ENCODE measurements around the gene GNL1. TPM values are rescaled to one million over a fixed set of nuclear protein-coding genes. Genes with fewer than 3 reads are reported as not detected.
"Not testable (repeated sequence)": the region's sequence is repeated elsewhere in the genome, so short reads cannot be mapped to it uniquely, and the experiment has no call there.

GNL1 gene
- total and polyA plus RNA-seq, 2 experiments from 2014 or later, result 31.4 to 42.5 TPM

DNA sequence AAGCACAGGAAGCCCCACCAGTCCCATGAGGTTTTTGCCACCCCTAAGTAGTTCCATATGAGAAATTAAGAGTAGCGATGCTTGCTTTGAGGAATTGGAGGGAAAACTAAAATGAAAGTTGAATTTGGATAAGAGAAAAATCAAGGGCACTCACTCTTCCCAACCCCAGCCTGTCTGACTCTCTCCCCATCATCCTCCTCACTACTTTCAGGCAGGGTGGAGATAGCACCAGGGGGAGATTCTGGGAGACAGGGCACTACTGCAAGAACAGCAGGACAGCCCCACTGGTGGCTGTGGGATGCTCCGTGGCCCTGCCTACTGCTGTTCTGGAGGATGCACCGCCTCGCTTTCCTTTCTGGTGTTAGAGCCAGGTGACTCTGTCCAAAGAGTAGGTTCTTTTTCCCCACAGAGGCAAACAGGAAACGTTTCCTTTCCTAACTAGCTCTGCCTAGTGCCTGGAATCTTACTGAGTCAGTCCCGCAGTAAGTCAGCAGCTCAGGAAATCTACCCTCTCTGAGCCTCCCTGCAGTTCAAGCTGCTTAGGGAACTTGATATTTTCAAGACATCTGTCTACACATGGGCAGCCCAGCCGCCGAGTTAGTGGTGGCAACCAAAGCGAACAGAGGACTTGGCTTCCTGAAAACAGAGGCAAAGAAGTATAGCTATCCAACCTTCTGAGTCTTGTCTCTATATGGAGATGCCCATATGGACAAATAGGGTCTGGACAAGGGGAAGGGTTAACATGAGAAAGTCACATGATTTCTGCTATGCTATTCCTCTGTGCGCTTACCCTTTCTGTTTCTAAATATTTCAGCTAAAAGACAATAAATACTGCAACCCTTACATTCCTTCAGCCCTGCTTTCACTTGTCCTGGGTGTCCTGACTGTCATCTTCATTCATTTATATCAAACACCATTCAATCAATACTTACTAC lies 55.6 kb downstream of the GNL1 start:
- Histone ChIP-seq H4K20me1 (replicated peaks; ENCODE audit: insufficient read depth) (no peaks in the 10 kb centered on the region), H3K4me3 (no peak overlapping the region), H3F3A (replicated peaks; ENCODE audit: low read depth) (no peaks in the 10 kb centered on the region), H3K9me2 (ENCODE audit: insufficient read depth) (no peaks in the 10 kb centered on the region), H3K36me3 (ENCODE audit: insufficient read depth) (no peaks in the 10 kb centered on the region), H3K79me2 (replicated peaks; ENCODE audit: insufficient read depth) (no peaks in the 10 kb centered on the region), H3K27me3 (ENCODE audit: insufficient read depth) (no peaks in the 10 kb centered on the region), H3K4me1 (ENCODE audit: insufficient read depth) (0 out of 2 replicates have a peak, but pooled peaks cover 3% of the 10 kb centered on the region), H3K4me2 (no peak overlapping the region), H2AFZ (peak overlapping the region; percentile 94), H3K27ac (ENCODE audit: low read depth) (no peak overlapping the region)
- DNase-seq (ENCODE audit: low spot score) (no peak), ATAC-seq (no peak)
- peaks cover 2% of the 10 kb centered on the region; the same call in 2 of the 3 replicates for H3K4me1 Mint-ChIP-seq
- H3K36me3 Mint-ChIP-seq (ENCODE audit: low read depth), result peaks cover 2% of the 10 kb centered on the region; the same call in 1 of the 3 replicates
- no peak overlapping the region for H3K4me3 Mint-ChIP-seq
- H3K27me3 Mint-ChIP-seq (ENCODE audit: insufficient read depth, low read depth, poor library complexity), result peaks cover 2% of the 10 kb centered on the region
- H3K9me3 Mint-ChIP-seq, result peaks cover 13% of the 10 kb centered on the region; the same call in 2 of the 3 replicates
- H3K27ac Mint-ChIP-seq, result no peak overlapping the region
- TF ChIP-seq STAT1 (IDR thresholded peaks at IDR 0.05; ENCODE audit: unreplicated experiment) (no peak), ZNF114 (CRISPR knock-in tag; IDR thresholded peaks at IDR 0.05) (no peak), ZNF331 (CRISPR knock-in tag; IDR thresholded peaks at IDR 0.05; ENCODE audit: low read depth) (no peak), EZH2phosphoT487 (IDR thresholded peaks at IDR 0.05; ENCODE audit: unreplicated experiment) (no peak), NANOG (IDR thresholded peaks at IDR 0.05; ENCODE audit: borderline replicate concordance) (no peak)
- TF ChIP-seq, protein P1, sequence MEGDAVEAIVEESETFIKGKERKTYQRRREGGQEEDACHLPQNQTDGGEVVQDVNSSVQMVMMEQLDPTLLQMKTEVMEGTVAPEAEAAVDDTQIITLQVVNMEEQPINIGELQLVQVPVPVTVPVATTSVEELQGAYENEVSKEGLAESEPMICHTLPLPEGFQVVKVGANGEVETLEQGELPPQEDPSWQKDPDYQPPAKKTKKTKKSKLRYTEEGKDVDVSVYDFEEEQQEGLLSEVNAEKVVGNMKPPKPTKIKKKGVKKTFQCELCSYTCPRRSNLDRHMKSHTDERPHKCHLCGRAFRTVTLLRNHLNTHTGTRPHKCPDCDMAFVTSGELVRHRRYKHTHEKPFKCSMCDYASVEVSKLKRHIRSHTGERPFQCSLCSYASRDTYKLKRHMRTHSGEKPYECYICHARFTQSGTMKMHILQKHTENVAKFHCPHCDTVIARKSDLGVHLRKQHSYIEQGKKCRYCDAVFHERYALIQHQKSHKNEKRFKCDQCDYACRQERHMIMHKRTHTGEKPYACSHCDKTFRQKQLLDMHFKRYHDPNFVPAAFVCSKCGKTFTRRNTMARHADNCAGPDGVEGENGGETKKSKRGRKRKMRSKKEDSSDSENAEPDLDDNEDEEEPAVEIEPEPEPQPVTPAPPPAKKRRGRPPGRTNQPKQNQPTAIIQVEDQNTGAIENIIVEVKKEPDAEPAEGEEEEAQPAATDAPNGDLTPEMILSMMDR (conservative IDR thresholded peaks at IDR 0.05; ENCODE audit: low read depth in 2 of 2), result no peak
- TF ChIP-seq, protein P2, sequence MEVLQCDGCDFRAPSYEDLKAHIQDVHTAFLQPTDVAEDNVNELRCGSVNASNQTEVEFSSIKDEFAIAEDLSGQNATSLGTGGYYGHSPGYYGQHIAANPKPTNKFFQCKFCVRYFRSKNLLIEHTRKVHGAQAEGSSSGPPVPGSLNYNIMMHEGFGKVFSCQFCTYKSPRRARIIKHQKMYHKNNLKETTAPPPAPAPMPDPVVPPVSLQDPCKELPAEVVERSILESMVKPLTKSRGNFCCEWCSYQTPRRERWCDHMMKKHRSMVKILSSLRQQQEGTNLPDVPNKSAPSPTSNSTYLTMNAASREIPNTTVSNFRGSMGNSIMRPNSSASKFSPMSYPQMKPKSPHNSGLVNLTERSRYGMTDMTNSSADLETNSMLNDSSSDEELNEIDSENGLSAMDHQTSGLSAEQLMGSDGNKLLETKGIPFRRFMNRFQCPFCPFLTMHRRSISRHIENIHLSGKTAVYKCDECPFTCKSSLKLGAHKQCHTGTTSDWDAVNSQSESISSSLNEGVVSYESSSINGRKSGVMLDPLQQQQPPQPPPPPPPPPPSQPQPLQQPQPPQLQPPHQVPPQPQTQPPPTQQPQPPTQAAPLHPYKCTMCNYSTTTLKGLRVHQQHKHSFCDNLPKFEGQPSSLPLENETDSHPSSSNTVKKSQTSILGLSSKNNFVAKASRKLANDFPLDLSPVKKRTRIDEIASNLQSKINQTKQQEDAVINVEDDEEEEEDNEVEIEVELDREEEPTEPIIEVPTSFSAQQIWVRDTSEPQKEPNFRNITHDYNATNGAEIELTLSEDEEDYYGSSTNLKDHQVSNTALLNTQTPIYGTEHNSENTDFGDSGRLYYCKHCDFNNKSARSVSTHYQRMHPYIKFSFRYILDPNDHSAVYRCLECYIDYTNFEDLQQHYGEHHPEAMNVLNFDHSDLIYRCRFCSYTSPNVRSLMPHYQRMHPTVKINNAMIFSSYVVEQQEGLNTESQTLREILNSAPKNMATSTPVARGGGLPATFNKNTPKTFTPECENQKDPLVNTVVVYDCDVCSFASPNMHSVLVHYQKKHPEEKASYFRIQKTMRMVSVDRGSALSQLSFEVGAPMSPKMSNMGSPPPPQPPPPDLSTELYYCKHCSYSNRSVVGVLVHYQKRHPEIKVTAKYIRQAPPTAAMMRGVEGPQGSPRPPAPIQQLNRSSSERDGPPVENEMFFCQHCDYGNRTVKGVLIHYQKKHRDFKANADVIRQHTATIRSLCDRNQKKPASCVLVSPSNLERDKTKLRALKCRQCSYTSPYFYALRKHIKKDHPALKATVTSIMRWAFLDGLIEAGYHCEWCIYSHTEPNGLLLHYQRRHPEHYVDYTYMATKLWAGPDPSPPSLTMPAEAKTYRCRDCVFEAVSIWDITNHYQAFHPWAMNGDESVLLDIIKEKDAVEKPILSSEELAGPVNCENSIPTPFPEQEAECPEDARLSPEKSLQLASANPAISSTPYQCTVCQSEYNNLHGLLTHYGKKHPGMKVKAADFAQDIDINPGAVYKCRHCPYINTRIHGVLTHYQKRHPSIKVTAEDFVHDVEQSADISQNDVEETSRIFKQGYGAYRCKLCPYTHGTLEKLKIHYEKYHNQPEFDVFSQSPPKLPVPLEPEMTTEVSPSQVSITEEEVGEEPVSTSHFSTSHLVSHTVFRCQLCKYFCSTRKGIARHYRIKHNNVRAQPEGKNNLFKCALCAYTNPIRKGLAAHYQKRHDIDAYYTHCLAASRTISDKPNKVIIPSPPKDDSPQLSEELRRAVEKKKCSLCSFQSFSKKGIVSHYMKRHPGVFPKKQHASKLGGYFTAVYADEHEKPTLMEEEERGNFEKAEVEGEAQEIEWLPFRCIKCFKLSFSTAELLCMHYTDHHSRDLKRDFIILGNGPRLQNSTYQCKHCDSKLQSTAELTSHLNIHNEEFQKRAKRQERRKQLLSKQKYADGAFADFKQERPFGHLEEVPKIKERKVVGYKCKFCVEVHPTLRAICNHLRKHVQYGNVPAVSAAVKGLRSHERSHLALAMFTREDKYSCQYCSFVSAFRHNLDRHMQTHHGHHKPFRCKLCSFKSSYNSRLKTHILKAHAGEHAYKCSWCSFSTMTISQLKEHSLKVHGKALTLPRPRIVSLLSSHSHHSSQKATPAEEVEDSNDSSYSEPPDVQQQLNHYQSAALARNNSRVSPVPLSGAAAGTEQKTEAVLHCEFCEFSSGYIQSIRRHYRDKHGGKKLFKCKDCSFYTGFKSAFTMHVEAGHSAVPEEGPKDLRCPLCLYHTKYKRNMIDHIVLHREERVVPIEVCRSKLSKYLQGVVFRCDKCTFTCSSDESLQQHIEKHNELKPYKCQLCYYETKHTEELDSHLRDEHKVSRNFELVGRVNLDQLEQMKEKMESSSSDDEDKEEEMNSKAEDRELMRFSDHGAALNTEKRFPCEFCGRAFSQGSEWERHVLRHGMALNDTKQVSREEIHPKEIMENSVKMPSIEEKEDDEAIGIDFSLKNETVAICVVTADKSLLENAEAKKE (CRISPR knock-in tag; IDR thresholded peaks at IDR 0.05), result no peak

DNA sequence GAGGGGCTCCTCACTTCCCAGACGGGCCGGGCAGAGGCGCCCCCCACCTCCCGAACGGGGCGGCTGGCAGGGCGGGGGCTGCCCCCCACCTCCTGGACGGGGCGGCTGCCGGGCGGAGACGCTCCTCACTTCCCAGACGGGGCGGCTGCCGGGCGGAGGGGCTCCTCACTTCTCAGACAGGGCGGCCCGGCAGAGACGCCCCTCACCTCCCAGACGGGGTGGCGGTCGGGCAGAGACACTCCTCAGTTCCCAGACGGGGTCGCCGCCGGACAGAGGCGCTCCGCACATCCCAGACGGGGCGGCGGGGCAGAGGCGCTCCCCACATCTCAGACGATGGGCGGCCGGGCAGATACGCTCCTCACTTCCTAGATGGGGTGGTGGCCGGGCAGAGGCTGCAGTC lies 57.6 kb downstream of the GNL1 start:
- H3F3A ChIP-seq (replicated peaks; ENCODE audit: low read depth); H3K36me3 ChIP-seq (ENCODE audit: insufficient read depth); H3K4me2 ChIP-seq; H3K27ac ChIP-seq (ENCODE audit: low read depth); H3K27me3 ChIP-seq (ENCODE audit: insufficient read depth); H3K79me2 ChIP-seq (replicated peaks; ENCODE audit: insufficient read depth); H3K36me3 Mint-ChIP-seq (ENCODE audit: low read depth); H2AFZ ChIP-seq; H3K4me3 ChIP-seq; H4K20me1 ChIP-seq (replicated peaks; ENCODE audit: insufficient read depth); ATAC-seq; DNase-seq (ENCODE audit: low spot score); H3K4me1 Mint-ChIP-seq; H3K4me3 Mint-ChIP-seq; H3K9me2 ChIP-seq (ENCODE audit: insufficient read depth); H3K4me1 ChIP-seq (ENCODE audit: insufficient read depth); H3K27ac Mint-ChIP-seq; H3K27me3 Mint-ChIP-seq (ENCODE audit: insufficient read depth, low read depth, poor library complexity): not testable (repeated sequence)
- peaks cover 13% of the 10 kb centered on the region; the same call in 2 of the 3 replicates for H3K9me3 Mint-ChIP-seq
